ENCODE results near the gene SRPX2.

The SRPX2 gene

DNA sequence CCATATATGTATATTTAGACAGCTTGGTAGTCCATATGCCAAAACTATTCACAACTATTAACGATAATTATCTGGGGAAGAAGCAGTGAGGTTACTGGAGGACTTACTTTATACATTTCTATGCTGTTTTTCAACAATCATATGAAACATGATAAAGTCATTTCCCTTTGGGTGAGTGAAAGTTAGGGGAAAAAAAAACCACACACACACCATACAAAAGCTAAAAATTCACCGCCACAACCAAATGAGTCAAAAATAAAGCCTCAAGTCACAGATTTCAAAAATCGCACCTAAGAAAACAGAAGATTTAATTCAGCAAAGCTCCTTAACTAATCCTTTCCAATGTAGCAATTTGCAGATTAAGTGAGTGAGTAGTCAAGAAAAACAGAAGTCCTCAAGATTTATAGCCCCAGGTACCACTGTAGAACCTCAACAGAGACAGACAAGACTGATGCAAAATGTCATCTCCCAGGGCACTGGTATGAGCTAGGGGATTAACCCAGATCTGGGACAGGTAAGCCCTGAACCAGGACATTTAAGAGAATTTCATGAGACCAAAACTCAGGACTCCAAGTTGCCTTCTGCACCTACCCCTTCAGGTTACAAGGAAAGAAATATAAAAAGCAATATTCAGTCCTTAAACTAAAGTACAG, 52.8 kb downstream of the SRPX2 start:
- ATAC-seq (ENCODE audit: insufficient read depth, low read depth) (no peak), DNase-seq (no peak)
- no peak overlapping the region for H3K4me3 ChIP-seq (ENCODE audit: low read depth in 1 of 2, low read length in 2 of 2)
- H4K20me1 ChIP-seq (ENCODE audit: insufficient read depth, low read length), result no peaks in the 10 kb centered on the region
- H3K9ac ChIP-seq (ENCODE audit: low read depth, low read length), result no peak overlapping the region
- TF ChIP-seq EZH2 (IDR thresholded peaks at IDR 0.05; ENCODE audit: borderline replicate concordance, low read depth, low read length, severe bottlenecking) (no peak), CTCF (IDR thresholded peaks at IDR 0.05; ENCODE audit: borderline replicate concordance, extremely low read depth, low read length, poor library complexity, severe bottlenecking) (no peak)
- no peaks in the 10 kb centered on the region for H3K36me3 ChIP-seq (ENCODE audit: insufficient read depth, low read length)
- no peak overlapping the region for H3K27ac ChIP-seq (ENCODE audit: low read length)
- no peak overlapping the region for H2AFZ ChIP-seq (ENCODE audit: low read depth, low read length)
- H3K27me3 ChIP-seq (ENCODE audit: insufficient read depth, low read length, poor library complexity), result no peaks in the 10 kb centered on the region
- H3K79me2 ChIP-seq (ENCODE audit: insufficient read depth, low read length), result no peaks in the 10 kb centered on the region
- no peaks in the 10 kb centered on the region for H3K9me3 ChIP-seq (ENCODE audit: insufficient read depth, low read length, severe bottlenecking)
- no peak overlapping the region for H3K4me2 ChIP-seq (ENCODE audit: insufficient read depth, low read length)
- H3K4me1 ChIP-seq (ENCODE audit: insufficient read depth, low read length), result no peaks in the 10 kb centered on the region

GRCh38 chrX:100698551-100698950, 54.6 kb downstream of the SRPX2 start:
- Histone ChIP-seq H3K4me2 (ENCODE audit: insufficient read depth, low read length) (no peak overlapping the region), H3K9ac (ENCODE audit: low read depth, low read length) (no peak overlapping the region)
- no peak for DNase-seq

DNA sequence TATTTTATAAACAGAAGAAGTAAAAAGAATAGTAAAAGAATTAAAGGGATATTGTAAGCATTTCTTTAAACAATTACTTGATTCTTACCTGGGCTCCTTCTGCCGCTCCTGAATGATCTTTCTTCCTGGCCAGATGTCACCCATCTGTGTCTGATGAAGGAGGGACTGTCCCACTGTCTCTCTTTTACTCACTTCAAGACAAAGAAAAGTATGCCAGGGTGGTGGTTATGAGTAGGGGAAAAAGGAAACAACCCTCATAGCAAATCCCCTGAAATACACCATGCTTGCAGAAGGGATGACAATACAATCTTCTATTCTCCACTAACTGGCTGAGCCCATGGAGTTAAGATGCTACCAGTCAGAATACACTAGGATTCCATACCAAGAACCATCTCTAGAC, 56.8 kb downstream of the SRPX2 start:
- Histone ChIP-seq H2AFZ (ENCODE audit: low read depth, low read length) (no peak overlapping the region), H3K4me3 (ENCODE audit: low read depth in 1 of 2, low read length in 2 of 2) (no peak overlapping the region), H3K27ac (ENCODE audit: low read length) (no peak overlapping the region), H3K4me2 (ENCODE audit: insufficient read depth, low read length) (no peak overlapping the region), H3K79me2 (ENCODE audit: insufficient read depth, low read length) (no peaks in the 10 kb centered on the region), H3K36me3 (ENCODE audit: insufficient read depth, low read length) (no peaks in the 10 kb centered on the region), H3K4me1 (ENCODE audit: insufficient read depth, low read length) (no peaks in the 10 kb centered on the region), H4K20me1 (ENCODE audit: insufficient read depth, low read length) (no peaks in the 10 kb centered on the region), H3K9me3 (ENCODE audit: insufficient read depth, low read length, severe bottlenecking) (no peaks in the 10 kb centered on the region), H3K9ac (ENCODE audit: low read depth, low read length) (no peak overlapping the region), H3K27me3 (ENCODE audit: insufficient read depth, low read length, poor library complexity) (no peaks in the 10 kb centered on the region)
- ATAC-seq (ENCODE audit: insufficient read depth, low read depth) (no peak), DNase-seq (no peak)
- TF ChIP-seq CTCF (IDR thresholded peaks at IDR 0.05; ENCODE audit: borderline replicate concordance, extremely low read depth, low read length, poor library complexity, severe bottlenecking) (no peak), EZH2 (IDR thresholded peaks at IDR 0.05; ENCODE audit: borderline replicate concordance, low read depth, low read length, severe bottlenecking) (no peak)

More at GRCh38 chrX:100698551-100698950, 54.6 kb downstream of the SRPX2 start:
- H4K20me1 ChIP-seq (ENCODE audit: insufficient read depth, low read length), result no peaks in the 10 kb centered on the region
- H3K27me3 ChIP-seq (ENCODE audit: insufficient read depth, low read length, poor library complexity), result no peaks in the 10 kb centered on the region
- TF ChIP-seq CTCF (IDR thresholded peaks at IDR 0.05; ENCODE audit: borderline replicate concordance, extremely low read depth, low read length, poor library complexity, severe bottlenecking) (no peak), EZH2 (IDR thresholded peaks at IDR 0.05; ENCODE audit: borderline replicate concordance, low read depth, low read length, severe bottlenecking) (no peak)
- H3K36me3 ChIP-seq (ENCODE audit: insufficient read depth, low read length), result no peaks in the 10 kb centered on the region
- H3K4me1 ChIP-seq (ENCODE audit: insufficient read depth, low read length), result no peaks in the 10 kb centered on the region
- no peak overlapping the region for H3K4me3 ChIP-seq (ENCODE audit: low read depth in 1 of 2, low read length in 2 of 2)
- no peaks in the 10 kb centered on the region for H3K79me2 ChIP-seq (ENCODE audit: insufficient read depth, low read length)
- no peaks in the 10 kb centered on the region for H3K9me3 ChIP-seq (ENCODE audit: insufficient read depth, low read length, severe bottlenecking)
- H3K27ac ChIP-seq (ENCODE audit: low read length), result no peak overlapping the region
- no peak for ATAC-seq (ENCODE audit: insufficient read depth, low read depth)
- no peak overlapping the region for H2AFZ ChIP-seq (ENCODE audit: low read depth, low read length)

Measured in DND-41 (cell line).